ENCODE data around the gene CARD19. TPM values are rescaled to one million over a fixed set of nuclear protein-coding genes. Genes with fewer than 3 reads are reported as not detected.

CARD19 gene
- total RNA-seq, 1 donor from 2014 or later = 63.3 TPM

DNA sequence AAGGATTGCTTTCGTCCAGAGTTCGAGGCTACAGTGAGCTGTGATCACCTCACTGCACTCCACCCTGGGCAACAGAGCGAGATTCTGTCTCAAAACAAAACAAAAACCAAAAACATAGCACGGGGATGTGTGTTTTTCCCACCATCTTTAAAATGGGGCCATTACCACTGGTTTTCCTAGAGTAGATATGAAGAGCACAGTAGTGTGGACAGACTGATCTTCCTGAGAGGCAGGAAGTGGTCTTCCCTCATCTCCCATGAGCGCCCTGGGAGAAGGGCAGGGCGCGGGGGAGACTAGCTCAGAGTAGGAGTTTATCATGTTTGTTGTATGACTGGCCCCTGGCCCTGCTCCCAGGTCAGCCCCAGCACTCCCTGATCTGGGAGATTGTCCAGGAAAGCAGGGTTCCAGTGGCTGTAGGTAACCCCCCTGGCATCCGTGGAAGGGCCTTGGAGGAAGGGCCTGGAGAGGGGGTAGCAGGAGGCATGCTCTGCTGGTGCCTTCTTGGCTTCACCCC lies 35.2 kb upstream of the CARD19 start:
- H3K27me3 ChIP-seq = no peaks in the 10 kb centered on the region
- peak overlapping the region; percentile 77 for H3K27ac ChIP-seq
- intact Hi-C loops (cut with DNase I) = no loop called here
- H3K9me3 ChIP-seq = no peaks in the 10 kb centered on the region
- DNase-seq (ENCODE audit: extremely low spot score in 2 of 2) = no peak
- peak in 1 of 2 donors; percentile 50 for TF ChIP-seq POLR2AphosphoS5 (IDR thresholded peaks at IDR 0.05; ENCODE audit: insufficient read depth in 1 of 2, low read depth in 1 of 2)
- TF ChIP-seq, protein P1, sequence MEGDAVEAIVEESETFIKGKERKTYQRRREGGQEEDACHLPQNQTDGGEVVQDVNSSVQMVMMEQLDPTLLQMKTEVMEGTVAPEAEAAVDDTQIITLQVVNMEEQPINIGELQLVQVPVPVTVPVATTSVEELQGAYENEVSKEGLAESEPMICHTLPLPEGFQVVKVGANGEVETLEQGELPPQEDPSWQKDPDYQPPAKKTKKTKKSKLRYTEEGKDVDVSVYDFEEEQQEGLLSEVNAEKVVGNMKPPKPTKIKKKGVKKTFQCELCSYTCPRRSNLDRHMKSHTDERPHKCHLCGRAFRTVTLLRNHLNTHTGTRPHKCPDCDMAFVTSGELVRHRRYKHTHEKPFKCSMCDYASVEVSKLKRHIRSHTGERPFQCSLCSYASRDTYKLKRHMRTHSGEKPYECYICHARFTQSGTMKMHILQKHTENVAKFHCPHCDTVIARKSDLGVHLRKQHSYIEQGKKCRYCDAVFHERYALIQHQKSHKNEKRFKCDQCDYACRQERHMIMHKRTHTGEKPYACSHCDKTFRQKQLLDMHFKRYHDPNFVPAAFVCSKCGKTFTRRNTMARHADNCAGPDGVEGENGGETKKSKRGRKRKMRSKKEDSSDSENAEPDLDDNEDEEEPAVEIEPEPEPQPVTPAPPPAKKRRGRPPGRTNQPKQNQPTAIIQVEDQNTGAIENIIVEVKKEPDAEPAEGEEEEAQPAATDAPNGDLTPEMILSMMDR (IDR thresholded peaks at IDR 0.05) = no peak
- peak overlapping the region in 1 of 2 donors; percentile 8 for H3K4me3 ChIP-seq
- H3K36me3 ChIP-seq = no peaks in the 10 kb centered on the region
- H3K4me1 ChIP-seq = peaks cover 41% of the 10 kb centered on the region

GRCh38 chr9:93061260-93061751 lies 34.7 kb upstream of the CARD19 start:
- no peak overlapping the region for H3K27ac ChIP-seq
- no peak for DNase-seq (ENCODE audit: extremely low spot score in 2 of 2)
- peak overlapping the region in 1 of 2 donors; percentile 8 for H3K4me3 ChIP-seq
- intact Hi-C loops (cut with DNase I) = no loop called here
- peaks cover 41% of the 10 kb centered on the region for H3K4me1 ChIP-seq
- TF ChIP-seq POLR2A (IDR thresholded peaks at IDR 0.05) = no peak
- TF ChIP-seq POLR2AphosphoS5 (IDR thresholded peaks at IDR 0.05; ENCODE audit: insufficient read depth in 1 of 2, low read depth in 1 of 2) = no peak
- TF ChIP-seq, protein P1 (IDR thresholded peaks at IDR 0.05) = no peak
- no peaks in the 10 kb centered on the region for H3K9me3 ChIP-seq
- H3K27me3 ChIP-seq = no peaks in the 10 kb centered on the region
- H3K36me3 ChIP-seq = no peaks in the 10 kb centered on the region

DNA sequence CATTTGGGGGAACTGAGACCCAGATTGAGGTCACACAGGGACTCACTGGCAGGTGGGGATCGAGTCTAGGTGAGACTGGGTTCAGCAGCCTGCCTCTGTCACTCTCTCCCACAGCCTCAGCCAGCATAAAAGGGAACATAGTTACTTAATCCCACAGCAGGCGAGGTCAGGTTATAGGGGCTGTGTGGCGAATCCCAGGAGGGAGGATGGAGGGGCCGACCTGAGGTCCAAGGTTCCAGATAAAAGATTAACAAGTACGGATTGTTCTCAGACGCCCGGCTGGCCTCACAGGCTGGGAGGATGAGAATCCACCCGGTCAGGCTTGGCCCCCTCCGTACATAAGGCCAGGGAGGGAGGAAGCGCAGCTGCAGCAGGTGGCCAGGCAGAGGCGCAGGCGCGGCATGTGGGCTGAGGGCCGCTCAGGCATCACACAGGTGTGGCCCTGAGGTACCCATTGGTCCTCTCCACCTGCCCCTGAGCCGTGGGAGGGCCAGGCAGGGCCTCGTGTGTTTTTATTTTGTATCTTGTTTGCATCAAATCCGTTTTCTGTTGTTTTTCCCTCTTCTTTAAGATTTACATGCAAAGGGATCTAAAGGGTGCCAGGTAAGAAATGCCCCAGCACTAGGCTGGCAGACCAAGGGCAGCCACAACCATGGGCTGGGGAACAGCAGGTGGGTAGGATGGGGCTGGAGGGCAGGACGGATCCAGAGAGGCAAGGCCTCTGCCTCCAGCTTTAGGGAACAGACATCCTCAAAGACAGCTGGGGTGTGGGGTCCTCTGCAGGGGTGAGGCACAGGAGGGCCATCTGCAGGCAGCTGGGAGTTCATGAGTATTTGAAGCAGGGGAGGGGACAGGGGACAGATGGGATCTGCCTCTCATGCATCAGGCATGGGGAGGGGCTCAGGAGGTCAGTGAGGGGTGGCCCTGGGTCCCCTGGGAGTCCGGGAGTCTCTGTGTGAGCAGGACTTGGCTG lies 33.9 kb upstream of the CARD19 start:
- intact Hi-C loops (cut with DNase I) = no loop called here
- no peak overlapping the region for H3K27ac ChIP-seq
- DNase-seq (ENCODE audit: extremely low spot score in 2 of 2) = no peak
- no peak overlapping the region for H3K4me3 ChIP-seq
- no peaks in the 10 kb centered on the region for H3K9me3 ChIP-seq
- TF ChIP-seq, protein P1 (IDR thresholded peaks at IDR 0.05) = no peak
- TF ChIP-seq POLR2A (IDR thresholded peaks at IDR 0.05) (no peak), POLR2AphosphoS5 (IDR thresholded peaks at IDR 0.05; ENCODE audit: insufficient read depth in 1 of 2, low read depth in 1 of 2) (no peak)
- H3K36me3 ChIP-seq = no peaks in the 10 kb centered on the region
- H3K27me3 ChIP-seq = no peaks in the 10 kb centered on the region
- peaks cover 41% of the 10 kb centered on the region for H3K4me1 ChIP-seq

GRCh38 chr9:93064392-93065134 lies 31.5 kb upstream of the CARD19 start:
- Histone ChIP-seq H3K36me3 (no peaks in the 10 kb centered on the region), H3K27ac (no peak overlapping the region), H3K4me1 (peaks cover 23% of the 10 kb centered on the region), H3K9me3 (no peaks in the 10 kb centered on the region), H3K4me3 (no peak overlapping the region), H3K27me3 (no peaks in the 10 kb centered on the region)
- no peak for TF ChIP-seq POLR2A (IDR thresholded peaks at IDR 0.05)
- peak in 1 of 2 donors; percentile 37 for TF ChIP-seq POLR2AphosphoS5 (IDR thresholded peaks at IDR 0.05; ENCODE audit: insufficient read depth in 1 of 2, low read depth in 1 of 2)
- no peak for DNase-seq (ENCODE audit: extremely low spot score in 2 of 2)
- intact Hi-C loops (cut with DNase I) = no loop called here

GRCh38 chr9:93065135-93065720 lies 30.8 kb upstream of the CARD19 start:
- intact Hi-C loops (cut with DNase I) = no loop called here
- peaks cover 17% of the 10 kb centered on the region for H3K4me1 ChIP-seq

More at GRCh38 chr9:93065135-93065720, 30.8 kb upstream of the CARD19 start:
- TF ChIP-seq POLR2AphosphoS5 (IDR thresholded peaks at IDR 0.05; ENCODE audit: insufficient read depth in 1 of 2, low read depth in 1 of 2) = no peak
- TF ChIP-seq POLR2A (IDR thresholded peaks at IDR 0.05) = no peak
- TF ChIP-seq, protein P1 (IDR thresholded peaks at IDR 0.05) = no peak
- H3K27me3 ChIP-seq = no peaks in the 10 kb centered on the region
- H3K36me3 ChIP-seq = no peaks in the 10 kb centered on the region
- H3K9me3 ChIP-seq = no peaks in the 10 kb centered on the region
- H3K27ac ChIP-seq = no peak overlapping the region
- no peak overlapping the region for H3K4me3 ChIP-seq
- DNase-seq (ENCODE audit: extremely low spot score in 2 of 2) = no peak
